Loucy (cell line): ENCODE data around the gene MED26.

Experiments used
- CTCF ChIP-seq: fragments of 200-600 bp; sonication (generic); conservative IDR thresholded peaks from 2 replicates; pipeline ENCODE4 v1.5.1; 2014; ENCODE audit warnings: mild to moderate bottlenecking, antibody characterized with exemption, low read length
- EZH2phosphoT487 ChIP-seq: fragments of 200-600 bp; IDR thresholded peaks from 2 replicates; pipeline ENCODE4 v1.6.1; 2018; ENCODE audit warnings: antibody characterized with exemption, mild to moderate bottlenecking, moderate library complexity, borderline replicate concordance

- TF ChIP-seq CTCF (no peak), EZH2phosphoT487 (no peak)
Observed at GRCh38 chr19:16577531-16577985, 50.4 kb downstream of the MED26 start.
